GM23248 (cell line): ENCODE results near the gene PIEZO2. TPM values are rescaled to one million over a fixed set of nuclear protein-coding genes. Genes with fewer than 3 reads are reported as not detected.

Experiments used
- DNase-seq: peaks from one replicate; pipeline ENCODE4 v3.0.0-alpha.2; 2015
- H2AFZ ChIP-seq: fragments of 200-600 bp; sonication (generic); 2 replicates; pipeline ENCODE4 v1.6.1; 2016; ENCODE audit warnings: antibody characterized with exemption
- H3F3A ChIP-seq: fragments of 200-600 bp; sonication (generic); 2 replicates; pipeline ENCODE4 v1.6.1; 2016; ENCODE audit warnings: mild to moderate bottlenecking, antibody characterized with exemption, mixed run types; ENCODE audit not compliant: insufficient read depth
- H3K27ac ChIP-seq: fragments of 200-600 bp; sonication (generic); 2 replicates; pipeline ENCODE4 v1.5.1; 2016; ENCODE audit warnings: mild to moderate bottlenecking
- H3K27me3 ChIP-seq: fragments of 200-600 bp; sonication (generic); replicated peaks from 2 replicates; pipeline ENCODE4 v1.6.1; 2016; ENCODE audit warnings: mild to moderate bottlenecking; ENCODE audit not compliant: insufficient read depth
- H3K36me3 ChIP-seq: fragments of 200-600 bp; sonication (generic); 2 replicates; pipeline ENCODE4 v1.6.1; 2016; ENCODE audit warnings: low read depth, mild to moderate bottlenecking
- H3K4me1 ChIP-seq: fragments of 200-600 bp; sonication (generic); 2 replicates; pipeline ENCODE4 v1.6.1; 2016; ENCODE audit warnings: mild to moderate bottlenecking; ENCODE audit not compliant: insufficient read depth
- H3K4me2 ChIP-seq: fragments of 200-600 bp; sonication (generic); one replicate; pipeline ENCODE4 v1.6.1; 2016; ENCODE audit warnings: mild to moderate bottlenecking; ENCODE audit not compliant: unreplicated experiment
- H3K4me3 ChIP-seq: fragments of 200-600 bp; sonication (generic); 2 replicates; pipeline ENCODE4 v1.5.1; 2016; ENCODE audit warnings: mild to moderate bottlenecking
- H3K79me2 ChIP-seq: fragments of 200-600 bp; sonication (generic); 2 replicates; pipeline ENCODE4 v1.6.1; 2016; ENCODE audit warnings: mild to moderate bottlenecking; ENCODE audit not compliant: insufficient read depth
- H3K9ac ChIP-seq: fragments of 200-600 bp; sonication (generic); 2 replicates; pipeline ENCODE4 v1.6.1; 2016; ENCODE audit warnings: mild to moderate bottlenecking
- H3K9me2 ChIP-seq: fragments of 200-600 bp; sonication (generic); 2 replicates; pipeline ENCODE4 v1.6.1; 2016; ENCODE audit warnings: mixed run types, mild to moderate bottlenecking, moderate library complexity; ENCODE audit not compliant: insufficient read depth
- H3K9me3 ChIP-seq: fragments of 200-600 bp; sonication (generic); one replicate; pipeline ENCODE4 v1.6.1; 2017; ENCODE audit warnings: low read depth
- H4K20me1 ChIP-seq: fragments of 200-600 bp; sonication (generic); 2 replicates; pipeline ENCODE4 v1.6.0; 2016; ENCODE audit not compliant: insufficient read depth
- EZH2 ChIP-seq: fragments of 200-600 bp; sonication (generic); IDR thresholded peaks from 2 replicates; pipeline ENCODE4 v1.6.1; 2018; ENCODE audit warnings: antibody characterized with exemption, mild to moderate bottlenecking; ENCODE audit not compliant: insufficient read depth, poor library complexity, severe bottlenecking
- EZH2phosphoT487 ChIP-seq: fragments of 200-600 bp; sonication (generic); IDR thresholded peaks from 2 replicates; pipeline ENCODE4 v1.6.1; 2018; ENCODE audit warnings: antibody characterized with exemption, moderate library complexity, mild to moderate bottlenecking, low read depth; ENCODE audit not compliant: insufficient read depth
- WGBS, 2 experiments: methylation state at CpG; one replicate each; pipeline ENCODE4 v1.1.6; 2015 to 2017; ENCODE audit warnings: low lambda C conversion rate in 2 of 2, low coverage in 1 of 2; ENCODE audit errors: missing lambda C conversion rate in 2 of 2; 5-methylcytosine and 5-hydroxymethylcytosine counted together
- in situ Hi-C: fragments of 300-500 bp; cut with MboI; formaldehyde crosslinking; loops from 2 replicates; pipeline ENCODE4 v1.15.0; 2020
- polyA plus RNA-seq: library from polyadenylated mRNA; unstranded; fragments of >200 nt; fragmentation: Nextera tagmentation; extraction: Ambion mirVana; gene quantifications from 2 replicates; pipeline ENCODE4 v1.2.1, GENCODE V29; 2016
- total RNA-seq: library from RNA; depleted of rRNA; stranded (reverse); fragments of >200 nt; shearing (Covaris generic); gene quantifications from 2 replicates; pipeline ENCODE4 v1.2.3, GENCODE V29; 2014

The PIEZO2 gene
- total and polyA plus RNA-seq, 2 experiments from 2014 or later, result 0.93 to 1.5 TPM

- in situ Hi-C loops, result no loop called here
- no peaks in the 10 kb centered on the region for H3K4me1 ChIP-seq
- H3K4me3 ChIP-seq, result no peak overlapping the region
- no peak overlapping the region for H2AFZ ChIP-seq
- no peaks in the 10 kb centered on the region for H3K79me2 ChIP-seq
- H3K36me3 ChIP-seq, result no peaks in the 10 kb centered on the region
- no peaks in the 10 kb centered on the region for H3K9me3 ChIP-seq
- H3K9ac ChIP-seq, result no peak overlapping the region
- H3K27me3 ChIP-seq, result no peaks in the 10 kb centered on the region
- no peak overlapping the region for H3K4me2 ChIP-seq
- no peak for DNase-seq
- 56% methylated on average over 11 of the region's 11 CpGs for WGBS, 2 experiments
- H3F3A ChIP-seq, result no peaks in the 10 kb centered on the region
- no peak for TF ChIP-seq EZH2
- no peak for TF ChIP-seq EZH2phosphoT487
- no peak overlapping the region for H3K27ac ChIP-seq
- no peaks in the 10 kb centered on the region for H3K9me2 ChIP-seq
- H4K20me1 ChIP-seq, result no peaks in the 10 kb centered on the region
These were observed 78.8 kb downstream of the PIEZO2 start for GRCh38 chr18:11070593-11070992.

GRCh38 chr18:11066038-11066437 lies 83.3 kb downstream of the PIEZO2 start:
- Histone ChIP-seq H3K27ac (no peak overlapping the region), H3K9ac (no peak overlapping the region), H2AFZ (no peak overlapping the region), H3K4me3 (no peak overlapping the region), H3K4me2 (no peak overlapping the region), H3K9me2 (no peaks in the 10 kb centered on the region), H3K9me3 (no peaks in the 10 kb centered on the region), H3F3A (no peaks in the 10 kb centered on the region), H3K4me1 (no peaks in the 10 kb centered on the region), H3K27me3 (no peaks in the 10 kb centered on the region), H4K20me1 (no peaks in the 10 kb centered on the region), H3K79me2 (no peaks in the 10 kb centered on the region), H3K36me3 (no peaks in the 10 kb centered on the region)
- WGBS, 2 experiments, result 46 to 57% methylated on average over 5 of the region's 5 CpGs
- DNase-seq, result no peak
- TF ChIP-seq EZH2 (no peak), EZH2phosphoT487 (no peak)
- in situ Hi-C loops, result no loop called here

GRCh38 chr18:11064727-11065460 lies 84.5 kb downstream of the PIEZO2 start:
- no peaks in the 10 kb centered on the region for H3K36me3 ChIP-seq
- in situ Hi-C loops, result no loop called here
- no peak overlapping the region for H3K4me2 ChIP-seq
- WGBS, 2 experiments, result 46 to 55% methylated on average over 7 of the region's 7 CpGs
- H2AFZ ChIP-seq, result no peak overlapping the region
- H3K4me3 ChIP-seq, result no peak overlapping the region
- DNase-seq, result no peak
- H3K27ac ChIP-seq, result no peak overlapping the region
- H3F3A ChIP-seq, result no peaks in the 10 kb centered on the region
- H3K79me2 ChIP-seq, result no peaks in the 10 kb centered on the region
- no peaks in the 10 kb centered on the region for H3K4me1 ChIP-seq
- no peak overlapping the region for H3K9ac ChIP-seq
- no peaks in the 10 kb centered on the region for H3K9me3 ChIP-seq
- no peaks in the 10 kb centered on the region for H4K20me1 ChIP-seq
- no peak for TF ChIP-seq EZH2phosphoT487
- TF ChIP-seq EZH2, result no peak
- no peaks in the 10 kb centered on the region for H3K27me3 ChIP-seq
- H3K9me2 ChIP-seq, result no peaks in the 10 kb centered on the region

DNA sequence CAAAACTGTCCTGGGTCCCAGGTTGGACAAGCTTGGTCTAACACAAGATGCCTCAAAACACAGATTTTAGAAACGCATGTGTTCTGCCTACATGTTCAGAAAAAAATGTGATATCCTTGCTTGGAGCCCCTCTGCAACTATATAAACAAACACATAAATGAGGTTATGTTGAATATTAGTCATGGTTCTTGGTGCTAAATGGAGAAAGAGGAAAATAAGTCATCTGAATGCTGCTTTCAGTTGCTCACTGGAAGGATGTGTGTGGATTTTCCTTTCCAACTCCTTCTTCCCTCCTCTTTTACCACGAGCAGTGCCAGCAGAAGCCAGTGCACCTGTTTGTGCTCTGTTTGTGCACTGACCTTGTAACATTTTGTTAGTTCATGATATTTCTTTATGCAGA lies 85.3 kb downstream of the PIEZO2 start:
- no peaks in the 10 kb centered on the region for H3K27me3 ChIP-seq
- H3K9ac ChIP-seq, result no peak overlapping the region
- no peak for TF ChIP-seq EZH2phosphoT487
- no peak for TF ChIP-seq EZH2
- no peaks in the 10 kb centered on the region for H3K9me3 ChIP-seq
- no peaks in the 10 kb centered on the region for H3F3A ChIP-seq
- H3K9me2 ChIP-seq, result no peaks in the 10 kb centered on the region
- H3K36me3 ChIP-seq, result no peaks in the 10 kb centered on the region
- no peak overlapping the region for H2AFZ ChIP-seq
- in situ Hi-C loops, result no loop called here
- 39 to 46% methylated on average over 2 of the region's 2 CpGs for WGBS, 2 experiments
- DNase-seq, result no peak
- H3K4me2 ChIP-seq, result no peak overlapping the region
- no peaks in the 10 kb centered on the region for H3K79me2 ChIP-seq
- no peak overlapping the region for H3K27ac ChIP-seq
- no peak overlapping the region for H3K4me3 ChIP-seq
- no peaks in the 10 kb centered on the region for H4K20me1 ChIP-seq
- no peaks in the 10 kb centered on the region for H3K4me1 ChIP-seq
